Amniotic epithelial cell (primary cell): Measurements from ENCODE around the gene GDF10.

Experiments used
- DNase-seq: peaks from one replicate; pipeline ENCODE4 v3.0.0-alpha.2; 2010; ENCODE audit warnings: low read depth

GDF10 gene

DNA sequence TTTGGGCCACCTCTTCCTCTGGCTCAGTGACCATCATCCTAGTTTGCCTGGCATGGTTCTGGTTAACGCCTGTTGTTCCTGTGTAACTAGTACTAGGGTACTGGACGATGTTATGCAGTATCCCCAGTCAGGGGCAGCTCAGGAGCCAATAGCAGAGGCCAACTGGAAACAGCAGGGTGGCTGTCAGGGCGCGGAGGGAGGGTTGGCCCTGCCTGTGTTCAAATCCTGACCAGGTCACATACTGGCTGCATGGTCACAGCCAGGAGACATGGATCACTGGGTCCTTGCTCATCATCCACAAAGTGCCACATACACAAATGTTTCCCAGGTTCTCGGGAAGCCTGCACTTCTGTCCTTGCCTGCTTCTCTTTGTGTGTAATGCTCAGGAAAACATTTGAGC, 35.9 kb downstream of the GDF10 start:
- DNase-seq, result no peak

DNA sequence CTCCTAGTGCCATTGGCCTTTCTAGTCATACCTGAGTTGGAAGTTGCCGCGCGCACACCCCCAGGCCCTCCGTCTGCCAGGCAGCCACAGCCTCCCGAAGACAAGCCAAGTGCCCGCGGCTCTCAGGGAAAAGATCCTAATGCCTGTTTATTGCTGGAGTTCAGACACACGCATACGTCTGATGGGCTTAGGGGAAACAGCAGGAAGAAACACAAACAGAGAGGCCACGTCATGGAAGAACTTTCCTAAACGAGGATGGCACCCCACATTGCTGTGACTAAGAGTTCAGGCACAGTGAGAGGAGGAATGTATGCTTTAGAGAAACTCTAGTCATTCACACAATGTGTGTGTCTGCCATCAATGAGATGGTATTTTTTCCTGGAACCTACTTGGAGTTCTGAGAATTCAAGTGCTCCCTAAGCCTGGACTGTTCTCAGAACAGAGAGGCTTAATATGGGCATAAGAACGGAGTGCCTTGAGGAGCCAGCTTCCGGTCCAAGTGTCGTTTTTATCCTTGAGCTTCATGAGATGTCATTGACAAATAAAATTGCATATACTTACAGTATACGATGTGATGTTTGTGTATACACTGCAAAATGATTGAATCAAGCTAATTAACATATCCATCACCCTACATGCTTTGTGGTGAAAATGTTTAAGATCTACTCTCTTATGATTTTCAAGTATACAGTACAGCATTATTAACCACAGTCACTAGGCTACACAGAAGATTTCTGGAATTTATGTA, 36.6 kb downstream of the GDF10 start:
- no peak for DNase-seq

DNA sequence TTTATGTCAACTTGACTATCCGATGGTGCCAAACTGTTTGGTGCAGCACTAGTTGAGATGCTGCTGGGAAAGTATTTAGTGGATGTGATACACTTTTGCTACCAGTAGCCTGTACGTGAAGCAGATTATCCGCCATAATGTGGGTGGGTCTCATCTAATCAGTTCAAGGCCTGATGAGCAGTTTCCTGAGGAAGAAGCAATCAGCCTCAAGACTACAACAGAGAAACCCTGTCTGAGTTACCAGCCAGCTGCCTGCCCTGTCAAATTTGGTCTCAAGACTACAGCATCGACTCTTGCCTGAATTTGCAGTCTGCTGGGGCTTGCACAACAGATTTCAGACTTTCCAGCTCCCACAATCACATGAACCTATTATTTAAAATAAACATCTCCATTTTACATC, 37.3 kb downstream of the GDF10 start:
- DNase-seq, result no peak

DNA sequence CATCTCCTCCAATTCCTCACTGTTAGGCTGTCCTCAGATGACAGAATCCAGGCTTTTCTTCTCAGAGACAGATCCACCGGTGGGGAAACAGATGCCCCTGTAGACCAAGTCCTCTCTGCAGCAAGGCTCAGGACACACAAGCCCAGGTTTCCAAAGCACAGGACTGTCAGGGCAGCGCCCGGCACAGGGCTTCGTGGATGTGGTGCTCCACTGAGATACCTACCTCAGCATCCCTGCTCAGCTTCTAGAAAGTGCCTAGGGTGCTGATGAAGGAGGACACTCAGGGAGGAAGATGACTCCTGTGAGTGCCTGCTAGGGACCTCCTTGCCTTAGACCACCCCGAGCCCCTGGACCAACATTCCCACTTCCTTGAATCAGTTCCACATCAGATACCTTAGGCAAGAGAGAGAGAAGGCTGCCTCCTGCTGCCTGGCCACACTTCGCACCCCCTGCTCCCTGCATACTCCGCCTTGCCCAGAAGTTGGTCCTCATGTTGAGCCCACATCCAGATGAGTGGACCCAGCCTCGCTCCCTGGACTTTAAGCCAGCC, 39.3 kb downstream of the GDF10 start:
- DNase-seq, result no peak

DNA sequence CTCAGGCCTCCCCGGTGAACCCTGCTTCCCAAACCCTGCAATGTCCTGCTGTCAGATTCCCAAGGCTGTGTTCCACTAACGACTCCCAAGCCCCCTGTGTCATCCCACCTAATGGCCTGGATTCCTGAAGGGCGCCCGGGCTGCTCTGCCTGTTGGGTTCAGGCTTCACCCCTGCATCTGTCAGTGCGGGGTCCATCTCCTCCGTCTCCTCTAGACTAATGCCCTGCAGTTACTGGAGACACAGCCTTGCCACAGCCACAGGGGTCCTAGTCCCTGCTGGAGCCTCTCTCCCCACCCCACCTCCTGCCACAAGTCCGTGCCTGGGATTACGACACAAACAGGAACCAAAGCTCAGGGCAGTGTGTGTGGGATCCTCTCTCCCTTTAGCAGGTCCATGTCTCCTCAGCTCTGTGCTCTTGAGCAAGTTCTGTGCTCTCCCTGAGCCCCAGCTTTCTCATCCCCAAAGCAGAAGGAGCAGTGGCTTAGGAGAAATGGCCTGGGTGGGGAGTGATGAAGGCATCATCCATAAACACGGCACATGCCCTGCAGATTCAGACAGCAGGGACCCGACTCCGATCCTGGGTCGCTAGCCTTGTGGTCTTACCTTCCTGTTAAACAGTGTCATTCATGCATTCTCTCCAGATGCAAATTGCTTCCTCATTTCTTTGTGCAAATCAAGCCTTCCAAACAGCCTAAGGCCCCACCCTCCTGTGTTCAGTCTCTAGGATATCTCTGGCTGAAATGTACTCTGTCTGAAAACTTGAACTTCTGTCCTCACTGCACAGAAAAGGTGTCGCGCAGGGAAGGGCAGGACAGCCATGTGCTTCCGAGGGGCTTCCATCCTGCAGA, 40.0 kb downstream of the GDF10 start:
- no peak for DNase-seq

DNA sequence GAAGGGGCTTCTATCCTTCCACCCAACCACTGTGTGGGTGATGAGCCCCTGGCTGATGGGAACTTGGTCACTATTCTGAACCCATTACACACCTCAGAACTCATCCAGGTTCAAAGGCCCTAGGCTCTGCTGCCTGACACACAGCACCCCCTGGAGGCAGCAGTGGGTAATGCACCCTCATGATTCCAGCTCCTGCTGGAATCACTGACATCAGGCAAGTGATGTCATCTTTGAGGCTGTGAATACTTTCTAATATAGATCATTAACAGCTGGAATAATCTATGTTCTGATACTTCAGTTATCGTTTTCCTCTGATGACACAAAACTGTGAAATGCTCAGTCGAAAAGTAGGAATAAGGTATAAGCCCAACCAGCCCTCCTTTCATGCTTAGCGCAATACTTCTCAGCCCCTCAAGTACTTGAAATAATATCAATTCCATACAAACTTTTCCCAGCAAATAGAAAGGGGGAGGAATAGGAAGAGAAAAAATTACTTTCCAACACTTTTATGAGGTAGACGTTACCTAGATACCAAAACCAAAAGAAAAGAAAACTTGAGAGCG, 40.7 kb downstream of the GDF10 start:
- peak; percentile 48 for DNase-seq

DNA sequence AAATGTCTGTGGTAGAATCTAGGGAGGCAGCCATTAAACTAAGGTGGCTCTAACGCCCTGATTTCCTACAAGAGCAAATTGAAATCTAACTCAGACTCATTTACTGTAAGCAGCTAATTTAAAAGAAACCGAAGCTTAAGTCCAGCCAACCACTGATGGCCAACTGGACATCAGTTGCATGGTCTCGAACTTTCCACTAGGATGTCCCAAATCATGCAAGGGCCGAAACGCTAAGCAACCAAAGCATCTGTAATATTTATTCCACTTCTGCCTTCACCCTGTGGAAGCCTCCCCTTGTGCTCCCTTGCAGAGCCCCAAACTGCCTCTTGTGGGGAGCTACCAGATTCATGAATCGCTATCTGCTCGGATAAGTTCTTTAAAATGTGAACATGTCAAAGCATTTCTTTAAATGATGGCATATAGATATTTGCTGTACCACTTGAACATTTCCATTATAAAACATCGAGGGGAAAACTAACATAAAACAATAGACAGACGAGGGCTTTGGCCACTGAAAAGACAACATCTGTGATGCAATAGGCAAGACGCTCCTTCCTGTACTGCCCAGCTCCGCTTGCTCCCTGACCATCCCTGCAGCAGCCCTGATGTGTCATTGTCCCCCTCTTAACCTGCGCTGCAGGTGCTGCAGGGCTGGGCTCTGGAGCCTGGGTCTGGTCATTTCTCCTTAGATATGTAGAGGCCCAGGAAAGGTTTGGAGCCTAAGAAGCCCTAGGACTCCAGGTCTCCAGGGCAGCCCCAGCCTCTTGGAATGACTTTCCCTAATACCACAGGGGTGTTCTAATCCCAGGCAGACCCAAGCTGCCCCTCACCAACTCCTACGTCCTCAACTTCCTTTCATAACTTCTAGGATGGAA, 45.2 kb downstream of the GDF10 start:
- DNase-seq, result no peak

DNA sequence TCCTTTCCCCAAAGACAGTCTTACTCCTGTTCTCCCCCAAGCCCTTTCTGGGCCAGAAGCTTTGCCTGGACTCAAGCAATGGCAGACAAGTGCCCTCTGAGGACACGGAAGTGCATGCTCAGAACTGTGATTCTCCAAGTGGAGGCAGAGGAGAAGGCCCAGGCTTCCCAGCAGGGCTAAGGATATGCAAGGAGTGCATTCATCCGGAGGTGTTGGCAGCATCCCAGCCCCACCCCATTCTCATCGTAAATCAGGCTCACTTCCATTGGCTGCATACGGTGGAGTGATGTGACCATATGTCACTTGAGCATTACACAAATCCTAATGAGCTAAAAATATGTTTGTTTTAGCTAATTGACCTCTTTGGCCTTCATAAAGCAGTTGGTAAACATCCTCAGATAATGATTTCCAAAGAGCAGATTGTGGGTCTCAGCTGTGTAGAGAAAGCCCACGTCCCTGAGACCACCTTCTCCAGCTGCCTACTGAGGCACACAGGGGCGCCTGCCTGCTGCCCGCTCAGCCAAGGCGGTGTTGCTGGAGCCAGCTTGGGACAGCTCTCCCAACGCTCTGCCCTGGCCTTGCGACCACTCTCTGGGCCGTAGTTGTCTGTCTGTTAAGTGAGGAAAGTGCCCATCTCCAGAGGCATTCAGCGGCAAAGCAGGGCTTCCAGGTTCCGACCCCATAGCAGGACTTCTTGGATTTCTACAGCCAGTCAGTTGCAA, 46.7 kb downstream of the GDF10 start:
- DNase-seq, result no peak

DNA sequence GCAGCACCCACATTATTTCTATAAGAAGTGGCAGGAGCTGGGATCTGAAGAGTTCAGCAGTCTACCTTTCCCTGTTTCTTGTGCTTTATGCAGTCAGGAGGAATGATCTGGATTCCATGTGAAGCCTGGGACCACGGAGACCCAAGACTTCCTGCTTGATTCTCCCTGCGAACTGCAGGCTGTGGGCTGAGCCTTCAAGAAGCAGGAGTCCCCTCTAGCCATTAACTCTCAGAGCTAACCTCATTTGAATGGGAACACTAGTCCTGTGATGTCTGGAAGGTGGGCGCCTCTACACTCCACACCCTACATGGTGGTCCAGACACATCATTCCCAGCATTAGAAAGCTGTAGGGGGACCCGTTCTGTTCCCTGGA, 47.3 kb downstream of the GDF10 start:
- DNase-seq, result no peak

DNA sequence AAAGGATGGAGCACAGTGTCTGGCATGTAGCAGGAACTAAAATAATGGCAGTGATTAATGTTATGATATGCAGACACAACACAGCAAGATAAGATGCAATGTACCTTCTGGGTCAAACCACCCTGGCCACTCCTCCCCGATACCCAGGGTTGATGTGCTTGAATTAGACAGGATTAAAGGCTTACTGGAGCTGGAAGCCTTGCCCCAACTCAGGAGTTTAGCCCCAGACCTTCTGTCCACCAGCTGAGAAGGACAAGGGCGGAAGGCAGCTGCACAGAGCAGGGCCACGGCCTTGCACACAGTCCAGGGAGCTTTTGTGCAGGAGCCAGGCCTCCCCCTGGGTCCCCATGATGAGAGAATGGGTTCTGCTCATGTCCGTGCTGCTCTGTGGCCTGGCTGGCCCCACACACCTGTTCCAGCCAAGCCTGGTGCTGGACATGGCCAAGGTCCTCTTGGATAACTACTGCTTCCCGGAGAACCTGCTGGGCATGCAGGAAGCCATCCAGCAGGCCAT, 48.2 kb downstream of the GDF10 start, which contains the start of gene RBP3:
Gene RBP3, plus strand, starts transcription at position 226 of the 514 bp plus-strand sequence. Its CDS starts 122 bp downstream, at position 348.
- peak; percentile 49 for DNase-seq

DNA sequence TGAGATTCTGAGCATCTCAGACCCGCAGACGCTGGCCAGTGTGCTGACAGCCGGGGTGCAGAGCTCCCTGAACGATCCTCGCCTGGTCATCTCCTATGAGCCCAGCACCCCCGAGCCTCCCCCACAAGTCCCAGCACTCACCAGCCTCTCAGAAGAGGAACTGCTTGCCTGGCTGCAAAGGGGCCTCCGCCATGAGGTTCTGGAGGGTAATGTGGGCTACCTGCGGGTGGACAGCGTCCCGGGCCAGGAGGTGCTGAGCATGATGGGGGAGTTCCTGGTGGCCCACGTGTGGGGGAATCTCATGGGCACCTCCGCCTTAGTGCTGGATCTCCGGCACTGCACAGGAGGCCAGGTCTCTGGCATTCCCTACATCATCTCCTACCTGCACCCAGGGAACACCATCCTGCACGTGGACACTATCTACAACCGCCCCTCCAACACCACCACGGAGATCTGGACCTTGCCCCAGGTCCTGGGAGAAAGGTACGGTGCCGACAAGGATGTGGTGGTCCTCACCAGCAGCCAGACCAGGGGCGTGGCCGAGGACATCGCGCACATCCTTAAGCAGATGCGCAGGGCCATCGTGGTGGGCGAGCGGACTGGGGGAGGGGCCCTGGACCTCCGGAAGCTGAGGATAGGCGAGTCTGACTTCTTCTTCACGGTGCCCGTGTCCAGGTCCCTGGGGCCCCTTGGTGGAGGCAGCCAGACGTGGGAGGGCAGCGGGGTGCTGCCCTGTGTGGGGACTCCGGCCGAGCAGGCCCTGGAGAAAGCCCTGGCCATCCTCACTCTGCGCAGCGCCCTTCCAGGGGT, 48.9 kb downstream of the GDF10 start:
- no peak for DNase-seq

DNA sequence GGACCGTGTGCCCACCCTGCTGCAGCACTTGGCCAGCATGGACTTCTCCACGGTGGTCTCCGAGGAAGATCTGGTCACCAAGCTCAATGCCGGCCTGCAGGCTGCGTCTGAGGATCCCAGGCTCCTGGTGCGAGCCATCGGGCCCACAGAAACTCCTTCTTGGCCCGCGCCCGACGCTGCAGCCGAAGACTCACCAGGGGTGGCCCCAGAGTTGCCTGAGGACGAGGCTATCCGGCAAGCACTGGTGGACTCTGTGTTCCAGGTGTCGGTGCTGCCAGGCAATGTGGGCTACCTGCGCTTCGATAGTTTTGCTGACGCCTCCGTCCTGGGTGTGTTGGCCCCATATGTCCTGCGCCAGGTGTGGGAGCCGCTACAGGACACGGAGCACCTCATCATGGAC, 49.5 kb downstream of the GDF10 start:
- DNase-seq, result no peak

DNA sequence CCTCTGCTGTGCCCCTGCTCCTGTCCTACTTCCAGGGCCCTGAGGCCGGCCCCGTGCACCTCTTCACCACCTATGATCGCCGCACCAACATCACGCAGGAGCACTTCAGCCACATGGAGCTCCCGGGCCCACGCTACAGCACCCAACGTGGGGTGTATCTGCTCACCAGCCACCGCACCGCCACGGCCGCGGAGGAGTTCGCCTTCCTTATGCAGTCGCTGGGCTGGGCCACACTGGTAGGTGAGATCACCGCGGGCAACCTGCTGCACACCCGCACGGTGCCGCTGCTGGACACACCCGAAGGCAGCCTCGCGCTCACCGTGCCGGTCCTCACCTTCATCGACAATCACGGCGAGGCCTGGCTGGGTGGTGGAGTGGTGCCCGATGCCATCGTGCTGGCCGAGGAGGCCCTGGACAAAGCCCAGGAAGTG, 50.0 kb downstream of the GDF10 start:
- no peak for DNase-seq

DNA sequence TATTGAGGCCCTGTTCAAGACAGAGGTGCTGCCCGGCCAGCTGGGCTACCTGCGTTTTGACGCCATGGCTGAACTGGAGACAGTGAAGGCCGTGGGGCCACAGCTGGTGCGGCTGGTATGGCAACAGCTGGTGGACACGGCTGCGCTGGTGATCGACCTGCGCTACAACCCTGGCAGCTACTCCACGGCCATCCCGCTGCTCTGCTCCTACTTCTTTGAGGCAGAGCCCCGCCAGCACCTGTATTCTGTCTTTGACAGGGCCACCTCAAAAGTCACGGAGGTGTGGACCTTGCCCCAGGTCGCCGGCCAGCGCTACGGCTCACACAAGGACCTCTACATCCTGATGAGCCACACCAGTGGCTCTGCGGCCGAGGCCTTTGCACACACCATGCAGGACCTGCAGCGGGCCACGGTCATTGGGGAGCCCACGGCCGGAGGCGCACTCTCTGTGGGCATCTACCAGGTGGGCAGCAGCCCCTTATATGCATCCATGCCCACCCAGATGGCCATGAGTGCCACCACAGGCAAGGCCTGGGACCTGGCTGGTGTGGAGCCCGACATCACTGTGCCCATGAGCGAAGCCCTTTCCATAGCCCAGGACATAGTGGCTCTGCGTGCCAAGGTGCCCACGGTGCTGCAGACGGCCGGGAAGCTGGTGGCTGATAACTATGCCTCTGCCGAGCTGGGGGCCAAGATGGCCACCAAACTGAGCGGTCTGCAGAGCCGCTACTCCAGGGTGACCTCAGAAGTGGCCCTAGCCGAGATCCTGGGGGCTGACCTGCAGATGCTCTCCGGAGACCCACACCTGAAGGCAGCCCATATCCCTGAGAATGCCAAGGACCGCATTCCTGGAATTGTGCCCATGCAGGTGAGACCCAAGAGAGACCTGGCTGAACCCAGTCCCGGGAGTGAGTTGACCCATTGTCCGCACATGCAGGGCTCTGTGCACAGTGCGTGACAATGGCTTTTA, 51.0 kb downstream of the GDF10 start:
- no peak for DNase-seq

DNA sequence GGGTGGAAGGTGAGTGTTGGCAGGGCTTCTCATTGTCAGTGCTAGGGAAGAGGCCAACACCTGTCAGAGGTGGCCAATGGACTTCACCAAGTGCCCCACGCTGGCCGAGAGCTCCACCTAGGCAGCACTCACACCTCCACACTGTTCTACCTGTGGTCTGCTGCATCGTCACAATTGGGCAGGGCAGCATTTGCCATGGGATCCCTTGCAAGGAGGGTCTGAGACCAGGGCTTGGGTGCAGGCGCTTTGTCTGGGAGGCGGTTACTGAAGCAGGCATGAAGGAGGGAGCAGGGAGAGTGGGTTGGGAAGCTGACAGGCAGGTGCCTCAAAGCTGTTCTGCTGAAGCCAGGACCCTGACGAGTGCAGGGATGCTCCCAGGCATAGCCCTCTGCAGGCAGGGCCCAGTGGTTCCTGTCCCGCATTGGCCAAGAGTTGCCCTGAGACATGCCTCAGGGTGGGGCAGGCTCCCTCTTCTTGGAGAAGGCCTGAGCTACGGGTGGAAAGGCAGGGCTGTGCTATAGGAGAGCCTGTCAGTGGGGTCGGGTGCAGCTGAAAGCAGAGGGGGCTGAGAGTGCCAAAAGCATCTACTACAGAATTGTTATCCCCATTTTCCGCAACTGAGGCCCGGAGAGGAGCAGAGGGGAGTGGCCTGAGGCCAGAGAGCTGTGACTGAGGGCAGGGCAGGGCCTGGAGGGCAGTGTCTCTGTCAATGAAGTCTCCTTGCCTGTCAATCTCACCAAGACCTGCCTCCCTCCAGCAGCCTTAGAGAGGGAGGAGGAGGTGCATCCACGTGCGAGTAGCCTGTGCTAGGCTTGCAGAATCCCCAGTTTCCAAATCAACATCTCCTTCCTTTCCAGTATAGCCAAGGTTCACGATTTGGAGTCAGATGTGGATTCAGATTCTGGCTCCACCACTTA, 52.2 kb downstream of the GDF10 start:
- DNase-seq, result no peak

DNA sequence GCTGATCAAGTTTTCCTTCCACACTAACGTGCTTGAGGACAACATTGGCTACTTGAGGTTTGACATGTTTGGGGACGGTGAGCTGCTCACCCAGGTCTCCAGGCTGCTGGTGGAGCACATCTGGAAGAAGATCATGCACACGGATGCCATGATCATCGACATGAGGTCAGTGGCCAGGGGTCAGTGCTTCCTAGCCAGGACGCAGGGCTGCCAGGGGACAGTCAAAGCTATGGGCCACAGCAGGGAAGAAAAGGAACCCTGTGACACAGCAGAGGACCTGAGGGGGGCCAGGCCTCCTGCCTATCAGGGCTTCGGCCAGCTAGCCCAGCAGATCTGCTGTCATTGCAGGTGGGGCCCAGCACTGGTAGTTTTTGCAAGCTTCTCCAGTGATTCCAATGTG, 53.4 kb downstream of the GDF10 start:
- DNase-seq, result no peak

DNA sequence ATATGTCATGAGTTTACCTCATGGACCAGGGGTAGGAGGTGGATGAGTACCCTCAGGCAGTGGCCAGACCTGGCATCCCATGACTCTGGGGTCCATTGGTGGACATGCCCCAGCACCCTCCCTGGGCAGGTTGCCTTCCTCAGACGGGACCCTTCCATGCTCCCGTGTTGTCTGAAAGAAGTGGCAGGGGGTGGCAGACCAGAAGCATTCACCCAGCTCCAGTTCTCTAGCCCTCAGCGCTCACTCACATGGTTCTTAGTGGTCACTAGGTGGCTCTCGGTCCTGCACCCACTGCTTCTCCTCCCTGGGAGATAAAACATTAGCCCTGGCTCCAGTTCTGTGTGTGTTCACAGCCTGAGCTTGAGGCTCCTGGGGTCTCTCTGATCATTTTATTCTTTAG, 54.2 kb downstream of the GDF10 start:
- peak; percentile 23 for DNase-seq

DNA sequence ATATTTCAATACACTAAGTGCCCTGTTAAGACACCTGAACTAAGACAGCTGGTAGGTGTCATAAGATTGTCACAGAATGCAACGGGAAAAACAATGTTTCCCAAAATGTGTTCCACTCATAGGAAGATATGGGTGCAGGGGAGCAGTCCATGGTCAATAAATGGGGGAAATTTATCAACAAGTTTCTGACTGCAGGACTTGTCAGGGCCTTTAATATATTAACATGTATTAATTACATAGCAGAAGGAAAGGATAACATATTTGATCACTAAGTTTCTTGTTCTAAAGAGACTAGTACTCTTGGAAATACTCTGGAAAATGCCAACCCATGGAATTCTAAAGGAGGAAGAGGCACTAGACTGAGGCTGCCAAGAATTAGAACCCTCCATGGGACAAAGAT, 54.9 kb downstream of the GDF10 start:
- DNase-seq, result no peak
